HEK293T (cell line): Measurements from ENCODE around the gene GADD45A.

ENCODE experiments used
- CTCF ChIA-PET: fragments of 350-600 bp; formaldehyde crosslinking; extraction: SDS; loops from one replicate; lab custom pipeline; 2021; ENCODE audit warnings: antibody characterized with exemption, inconsistent platforms; lab: Yijun Ruan, JAX
- POLR2A ChIA-PET: fragments of 350-600 bp; formaldehyde crosslinking; extraction: SDS; loops from one replicate; lab custom pipeline; 2020; ENCODE audit warnings: antibody characterized with exemption, inconsistent platforms; lab: Yijun Ruan, JAX
- DNase-seq: peaks from one replicate; pipeline ENCODE4 v3.0.0; 2012; ENCODE audit warnings: mixed read lengths; ENCODE audit errors: extremely low spot score
- ARNT ChIP-seq: fragments of 450-650 bp; IDR thresholded peaks from 2 replicates; pipeline ENCODE4 v1.6.1; 2017; ENCODE audit warnings: mild to moderate bottlenecking
- BHLHE40 ChIP-seq: fragments of 450-650 bp; IDR thresholded peaks from 2 replicates; pipeline ENCODE4 v1.6.1; 2016; ENCODE audit warnings: mild to moderate bottlenecking, moderate library complexity, borderline replicate concordance
- CTBP1 ChIP-seq: fragments of 450-650 bp; IDR thresholded peaks from 2 replicates; pipeline ENCODE4 v1.6.1; 2016; ENCODE audit warnings: borderline replicate concordance
- ELF4 ChIP-seq: fragments of 450-650 bp; IDR thresholded peaks from 2 replicates; pipeline ENCODE4 v1.6.1; 2017; ENCODE audit warnings: antibody characterized with exemption
- FOXA1 ChIP-seq: fragments of 450-650 bp; IDR thresholded peaks from 2 replicates; pipeline ENCODE4 v1.6.1; 2016; ENCODE audit warnings: mild to moderate bottlenecking
- FOXK2 ChIP-seq: fragments of 450-650 bp; IDR thresholded peaks from 2 replicates; pipeline ENCODE4 v1.6.1; 2016; ENCODE audit warnings: mild to moderate bottlenecking
- FOXM1 ChIP-seq: fragments of 450-650 bp; IDR thresholded peaks from 2 replicates; pipeline ENCODE4 v1.6.1; 2017; ENCODE audit warnings: mild to moderate bottlenecking, borderline replicate concordance
- HDGF ChIP-seq: fragments of 450-650 bp; IDR thresholded peaks from 2 replicates; pipeline ENCODE4 v1.6.1; 2017; ENCODE audit warnings: antibody characterized with exemption, borderline replicate concordance
- L3MBTL2 ChIP-seq: fragments of 450-650 bp; conservative IDR thresholded peaks from 2 replicates; pipeline ENCODE4 v1.6.1; 2016; ENCODE audit warnings: mild to moderate bottlenecking
- LEF1 ChIP-seq: fragments of 450-650 bp; IDR thresholded peaks from 2 replicates; pipeline ENCODE4 v1.6.1; 2017; ENCODE audit warnings: mild to moderate bottlenecking, borderline replicate concordance
- NFRKB ChIP-seq: fragments of 450-650 bp; IDR thresholded peaks from 2 replicates; pipeline ENCODE4 v1.6.1; 2016; ENCODE audit warnings: mild to moderate bottlenecking, moderate library complexity
- SP1 ChIP-seq: fragments of 450-650 bp; IDR thresholded peaks from 2 replicates; pipeline ENCODE4 v1.6.1; 2017
- SUZ12 ChIP-seq: fragments of 450-650 bp; IDR thresholded peaks from 2 replicates; pipeline ENCODE4 v1.6.1; 2016; ENCODE audit warnings: mild to moderate bottlenecking
- TARDBP ChIP-seq: fragments of 450-650 bp; IDR thresholded peaks from 2 replicates; pipeline ENCODE4 v1.6.1; 2016
- ZNF384 ChIP-seq: fragments of 450-650 bp; IDR thresholded peaks from 2 replicates; pipeline ENCODE4 v1.6.1; 2016
- TF ChIP-seq, protein P1 (sequence below): fragments of 450-650 bp; IDR thresholded peaks from 2 replicates; pipeline ENCODE4 v1.6.1; 2016

The GADD45A gene

GRCh38 chr1:67711855-67712212, 26.8 kb downstream of the GADD45A start:
- no peak for DNase-seq
- CTCF ChIA-PET: interaction anchor here (0.6 kb wide), 1 partner anchor 177 kb away, joined by 3 read pairs; no protein-coding TSS in a partner anchor
- no peak for TF ChIP-seq FOXA1
- no peak for TF ChIP-seq NFRKB
- no peak for TF ChIP-seq ARNT
- no peak for TF ChIP-seq SUZ12
- TF ChIP-seq LEF1: no peak
- no peak for TF ChIP-seq L3MBTL2
- TF ChIP-seq HDGF: no peak
- no peak for TF ChIP-seq ELF4
- TF ChIP-seq, protein P1, sequence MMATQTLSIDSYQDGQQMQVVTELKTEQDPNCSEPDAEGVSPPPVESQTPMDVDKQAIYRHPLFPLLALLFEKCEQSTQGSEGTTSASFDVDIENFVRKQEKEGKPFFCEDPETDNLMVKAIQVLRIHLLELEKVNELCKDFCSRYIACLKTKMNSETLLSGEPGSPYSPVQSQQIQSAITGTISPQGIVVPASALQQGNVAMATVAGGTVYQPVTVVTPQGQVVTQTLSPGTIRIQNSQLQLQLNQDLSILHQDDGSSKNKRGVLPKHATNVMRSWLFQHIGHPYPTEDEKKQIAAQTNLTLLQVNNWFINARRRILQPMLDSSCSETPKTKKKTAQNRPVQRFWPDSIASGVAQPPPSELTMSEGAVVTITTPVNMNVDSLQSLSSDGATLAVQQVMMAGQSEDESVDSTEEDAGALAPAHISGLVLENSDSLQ: no peak
- TF ChIP-seq CTBP1: no peak
- no peak for TF ChIP-seq BHLHE40
- no peak for TF ChIP-seq FOXM1
- TF ChIP-seq TARDBP: no peak
- TF ChIP-seq FOXK2: no peak
- POLR2A ChIA-PET: interaction anchor here (1.6 to 2.9 kb wide), 3 partner anchors 11 to 120 kb away, joined by 5 to 15 read pairs (median 10); partner anchors contain the start of gene GADD45A

DNA sequence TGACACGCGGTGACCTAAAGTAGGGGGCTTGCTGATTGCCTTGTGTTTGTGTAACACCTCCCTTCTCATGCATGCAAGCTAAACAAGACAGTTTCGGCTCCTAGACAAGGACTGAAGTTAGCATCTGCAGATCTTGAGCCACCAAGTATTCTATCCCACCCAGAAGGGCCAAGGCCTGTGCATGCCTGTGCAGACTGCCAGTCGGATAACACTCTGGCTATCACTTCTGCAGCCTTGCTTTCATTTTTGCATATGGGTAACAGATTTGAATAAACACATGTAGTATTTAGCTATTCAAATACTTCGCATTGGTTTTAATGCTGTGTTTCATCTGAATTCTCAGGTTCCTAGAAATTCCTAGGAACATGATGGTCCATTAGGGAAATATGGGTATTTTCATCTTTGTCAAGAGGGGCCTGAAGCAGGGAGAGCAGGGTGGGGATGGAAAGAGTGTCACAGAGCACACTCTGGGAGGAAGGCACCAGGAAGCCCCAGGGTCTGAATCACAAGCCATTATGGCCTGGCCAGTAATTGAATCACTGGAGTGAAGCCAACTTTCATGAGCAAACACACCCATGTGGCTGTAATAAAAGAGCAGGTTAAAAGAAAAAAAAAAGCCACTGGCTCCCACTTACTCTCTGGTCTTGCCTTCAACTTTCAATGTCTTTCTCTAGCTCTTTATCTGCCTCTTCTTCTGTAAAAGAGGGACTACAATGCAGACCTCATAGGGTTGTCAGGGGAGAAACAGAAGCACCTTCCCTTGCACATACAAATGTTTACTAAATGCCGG, 28.3 kb downstream of the GADD45A start:
- POLR2A ChIA-PET: interaction anchor here (1.0 to 2.9 kb wide), 4 partner anchors 9 to 119 kb away, joined by 3 to 15 read pairs (median 4); partner anchors contain the start of gene GADD45A
- no peak for TF ChIP-seq ELF4
- no peak for TF ChIP-seq TARDBP
- TF ChIP-seq FOXA1: no peak
- TF ChIP-seq, protein P1: no peak
- TF ChIP-seq FOXM1: no peak
- TF ChIP-seq ZNF384: peak; percentile 90
- no peak for TF ChIP-seq NFRKB
- no peak for TF ChIP-seq HDGF
- TF ChIP-seq BHLHE40: no peak
- DNase-seq: peak; percentile 73
- CTCF ChIA-PET: interaction anchor here (1.4 kb wide), 1 partner anchor 10 kb away, joined by 4 read pairs; no protein-coding TSS in a partner anchor

- no peak for DNase-seq
- no peak for TF ChIP-seq ELF4
- TF ChIP-seq SUZ12: no peak
- TF ChIP-seq ZNF384: no peak
- no peak for TF ChIP-seq FOXM1
- TF ChIP-seq ARNT: no peak
- no peak for TF ChIP-seq NFRKB
- TF ChIP-seq, protein P1: no peak
- CTCF ChIA-PET: interaction anchor here (0.6 to 0.9 kb wide), 3 partner anchors 12 to 180 kb away, joined by 3 read pairs; no protein-coding TSS in a partner anchor
- POLR2A ChIA-PET: interaction anchor here (2.3 kb wide), 1 partner anchor 30 kb away, joined by 13 read pairs; the partner anchor contains the start of gene GADD45A
Measured at GRCh38 chr1:67715819-67716218, 30.8 kb downstream of the GADD45A start.

- POLR2A ChIA-PET: no interaction called here
- no peak for DNase-seq
- TF ChIP-seq LEF1 (no peak), FOXM1 (no peak), ELF4 (no peak), FOXK2 (no peak), ARNT (no peak), SP1 (no peak), NFRKB (no peak), SUZ12 (no peak), HDGF (no peak), CTBP1 (no peak), L3MBTL2 (no peak), BHLHE40 (no peak), FOXA1 (no peak)
- CTCF ChIA-PET: interaction anchor here (0.6 kb wide), 1 partner anchor 376 kb away, joined by 3 read pairs; no protein-coding TSS in a partner anchor
Measured at GRCh38 chr1:67716800-67717199, 31.8 kb downstream of the GADD45A start.

- no peak for DNase-seq
- CTCF ChIA-PET: interaction anchor here (0.6 kb wide), 1 partner anchor 20 kb away, joined by 4 read pairs; no protein-coding TSS in a partner anchor
- POLR2A ChIA-PET: no interaction called here
- no peak for TF ChIP-seq ELF4
- no peak for TF ChIP-seq FOXA1
- TF ChIP-seq FOXM1: no peak
- TF ChIP-seq LEF1: no peak
- TF ChIP-seq CTBP1: no peak
Measured at GRCh38 chr1:67717876-67718275, 32.9 kb downstream of the GADD45A start.
